ENCODE results near the gene NHS. TPM values are rescaled to one million over a fixed set of nuclear protein-coding genes. Genes with fewer than 3 reads are reported as not detected.

NHS gene
- polyA plus RNA-seq, 3 donors = 15.2 to 26.8 (median 25.4) TPM

DNA sequence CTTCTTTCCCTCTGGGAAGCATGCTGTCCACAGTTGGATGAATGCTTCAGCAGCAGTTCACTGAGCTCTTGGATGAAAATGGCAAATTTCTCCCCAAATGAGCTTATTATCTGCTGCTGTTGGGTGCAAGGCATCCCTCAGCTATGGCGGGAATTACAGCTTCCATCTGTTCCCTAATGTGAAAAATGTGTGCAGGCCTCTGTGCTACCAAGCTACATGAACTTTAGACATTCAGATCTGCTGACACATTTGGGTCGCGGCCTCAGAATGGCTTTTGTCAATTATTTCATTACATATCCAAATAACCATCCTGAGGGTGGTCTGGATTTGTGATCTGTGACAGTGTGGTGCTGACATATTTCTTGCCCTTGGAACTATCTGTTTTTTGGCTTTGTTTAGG is 242.8 kb downstream of the NHS start:
- DNase-seq = peak; percentile 33

DNA sequence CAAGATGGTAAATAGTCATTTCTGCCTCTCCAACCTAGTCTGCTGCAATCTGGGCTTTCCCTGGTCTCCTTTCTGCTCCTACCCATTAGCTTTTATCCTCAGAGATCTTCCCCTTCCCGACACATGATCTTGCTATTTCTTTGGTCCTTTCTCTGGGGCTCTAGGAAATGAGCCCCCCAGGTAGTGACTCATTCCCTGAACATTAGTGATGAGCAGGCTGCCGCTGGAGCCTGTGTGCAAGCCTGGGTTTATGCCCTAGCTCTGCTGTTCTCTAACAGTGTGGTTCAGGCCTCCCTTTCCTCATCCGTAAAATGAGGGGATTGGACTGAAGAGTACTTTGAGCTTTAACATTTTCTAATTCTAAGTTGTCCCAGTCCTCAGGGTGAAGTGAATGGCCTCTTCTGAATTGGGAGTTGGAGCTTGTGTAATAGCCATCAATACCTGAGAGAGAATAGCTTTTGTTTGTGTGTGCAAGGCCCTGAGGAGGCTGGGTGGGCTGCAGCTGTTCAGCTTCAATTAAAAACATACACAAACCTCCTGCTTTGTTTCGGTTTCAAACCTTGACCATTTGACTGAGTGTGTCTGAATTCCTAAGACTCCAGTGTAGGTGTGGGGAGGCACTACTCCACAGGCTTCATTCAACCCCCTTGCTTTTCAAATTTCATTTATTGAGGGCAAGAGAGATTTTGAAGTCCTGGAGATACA is 246.7 kb downstream of the NHS start:
- DNase-seq = no peak

DNA sequence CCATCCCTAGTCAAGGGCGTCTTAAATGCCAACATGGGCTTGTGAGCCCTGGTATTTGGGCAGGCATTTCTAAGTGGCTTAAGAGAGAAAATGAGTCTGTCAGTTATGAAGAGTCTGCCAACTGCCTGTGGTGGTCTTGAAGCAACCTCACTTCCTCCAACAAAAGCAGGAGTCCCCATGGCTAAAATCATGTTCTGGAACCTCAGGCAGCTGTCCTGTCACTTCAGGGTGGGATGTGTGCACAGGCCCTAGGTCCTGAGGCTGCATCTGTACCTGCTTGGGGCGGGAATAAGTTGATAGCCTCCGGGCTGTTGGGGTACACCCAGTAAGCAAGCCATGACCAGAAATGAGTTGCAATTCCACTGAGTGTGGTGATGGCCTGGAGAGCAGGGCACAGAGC is 247.3 kb downstream of the NHS start:
- no peak for DNase-seq

DNA sequence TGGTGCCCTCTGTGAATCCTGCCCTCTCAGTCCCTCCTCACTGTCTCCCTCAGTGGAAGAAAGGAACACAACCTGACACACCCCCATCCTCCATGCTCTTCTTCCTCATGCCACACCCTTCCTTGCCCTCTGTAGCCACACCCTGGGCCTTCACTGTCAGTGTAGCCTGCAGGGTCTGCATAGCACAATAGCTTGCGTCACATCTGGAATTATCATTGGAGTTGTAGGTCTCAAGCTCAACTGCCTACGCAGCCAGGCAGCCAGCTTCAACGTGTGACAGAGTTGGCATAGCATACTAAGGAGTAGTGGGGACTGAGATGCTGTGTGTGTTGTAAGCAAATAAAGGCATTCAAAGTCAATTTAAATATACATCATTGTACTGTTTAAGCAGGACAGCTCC is 248.8 kb downstream of the NHS start:
- no peak for DNase-seq

DNA sequence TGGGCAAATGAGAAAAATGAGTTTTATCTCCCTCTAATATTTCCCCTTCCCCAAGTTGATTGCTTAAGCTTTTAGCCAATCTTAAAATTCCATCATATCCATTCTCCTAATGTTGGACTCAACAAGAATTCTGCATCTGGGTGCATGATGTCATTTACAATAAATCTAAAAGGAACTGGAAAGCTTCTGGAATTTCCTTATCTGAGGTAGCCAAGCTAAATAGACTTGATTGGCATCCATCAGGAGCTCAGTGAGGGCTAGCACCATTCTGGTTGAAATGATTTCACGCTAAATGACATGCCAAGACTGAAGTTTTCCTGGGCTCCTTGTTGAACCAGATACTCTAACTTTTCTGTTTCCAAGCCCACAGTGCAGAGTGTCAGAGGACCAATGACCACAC is 252.0 kb downstream of the NHS start:
- no peak for DNase-seq

DNA sequence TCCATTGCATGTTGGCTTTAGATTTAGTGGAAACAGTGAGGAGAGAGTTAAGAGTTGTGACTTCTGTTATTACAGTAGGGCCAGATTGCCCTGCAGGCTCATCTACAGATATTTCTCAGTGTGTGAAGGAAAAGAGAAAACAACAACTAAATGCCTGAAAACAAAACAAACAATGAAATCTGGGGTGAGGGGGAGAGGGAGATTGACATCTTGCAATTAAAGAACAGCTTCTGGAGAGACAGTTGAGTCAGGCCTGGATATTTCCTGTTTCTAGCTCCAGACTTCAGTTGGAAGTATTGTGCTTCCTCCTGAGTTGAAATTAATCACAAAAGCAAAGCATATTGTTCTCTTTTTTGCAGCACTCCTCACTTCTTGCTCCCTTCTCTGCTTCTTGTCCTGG is 254.0 kb downstream of the NHS start:
- no peak for DNase-seq

DNA sequence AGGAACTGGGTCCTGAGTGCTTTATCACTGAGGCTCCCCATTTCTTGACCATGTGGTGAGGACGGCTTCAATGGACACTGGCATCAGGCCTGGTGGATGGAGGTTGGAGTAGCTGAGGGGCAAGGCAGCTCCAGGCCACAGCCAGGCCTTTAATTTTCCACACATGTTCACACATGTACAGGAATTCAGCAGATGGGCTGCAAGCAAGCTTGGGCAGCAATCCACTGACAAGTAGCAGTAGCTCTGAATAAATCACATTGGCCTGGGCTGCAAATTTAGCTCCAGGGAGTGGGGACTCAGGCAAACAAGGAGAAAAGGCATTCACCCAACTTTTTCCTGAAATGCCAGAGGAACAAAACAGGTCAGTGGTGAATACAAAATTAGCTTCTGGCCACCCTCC is 254.5 kb downstream of the NHS start:
- DNase-seq = no peak

DNA sequence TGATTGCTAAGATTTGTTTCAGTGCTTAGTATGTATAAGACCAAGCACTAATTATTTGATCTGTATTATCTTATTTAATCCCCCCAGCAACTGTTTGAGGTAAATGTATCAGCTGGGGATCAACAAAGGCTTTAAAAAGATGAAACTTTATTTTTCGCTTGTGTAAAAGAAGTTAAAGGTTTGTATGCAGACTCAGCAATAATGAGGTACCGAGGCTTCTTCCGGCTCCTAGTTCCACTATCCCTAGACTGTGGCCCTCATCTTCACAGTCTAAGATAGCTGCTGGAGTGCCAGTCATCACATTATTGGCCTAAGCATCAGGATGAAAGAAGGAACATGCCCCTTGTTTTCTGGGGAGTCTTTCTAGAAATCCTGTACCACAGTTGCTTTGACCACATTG is 256.6 kb downstream of the NHS start:
- no peak for DNase-seq

DNA sequence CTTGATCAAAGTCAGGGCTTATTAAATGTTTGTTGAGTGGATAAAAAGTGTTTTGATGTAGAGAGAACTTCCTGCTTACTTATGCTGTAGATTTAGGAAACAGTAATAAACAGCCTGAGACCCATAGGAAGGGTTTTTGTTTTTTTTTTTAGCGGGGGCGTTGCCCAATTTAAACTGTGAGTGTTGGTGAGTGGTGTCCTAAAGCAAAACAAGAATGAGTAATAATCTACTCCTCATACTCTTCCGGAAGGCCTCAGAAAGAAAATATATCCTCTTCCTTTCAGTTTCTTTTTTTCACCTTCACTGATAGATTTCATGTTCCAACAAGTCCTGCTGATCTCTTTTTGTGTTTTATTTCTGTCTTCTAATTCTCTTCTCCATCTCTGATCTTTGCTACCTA is 257.9 kb downstream of the NHS start:
- no peak for DNase-seq

DNA sequence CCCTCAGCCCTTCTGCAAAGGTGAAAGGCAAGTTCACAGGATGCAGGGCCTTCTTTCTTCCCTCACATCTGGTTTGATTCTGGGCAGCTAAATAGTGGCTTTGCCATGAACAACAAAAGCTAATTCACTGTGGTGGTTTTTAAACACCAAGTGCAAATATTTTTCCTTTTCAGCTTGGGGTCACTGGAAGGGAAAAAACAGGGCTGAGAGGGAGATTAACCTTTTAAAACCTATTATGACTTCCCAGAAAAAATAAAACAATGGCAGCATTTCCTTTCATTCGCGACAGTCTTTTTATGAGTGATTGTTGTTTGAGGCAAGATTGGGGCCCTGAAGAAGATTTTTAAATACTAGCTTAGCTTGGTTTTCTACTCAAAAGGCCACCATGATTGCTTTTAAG is 258.5 kb downstream of the NHS start:
- no peak for DNase-seq

DNA sequence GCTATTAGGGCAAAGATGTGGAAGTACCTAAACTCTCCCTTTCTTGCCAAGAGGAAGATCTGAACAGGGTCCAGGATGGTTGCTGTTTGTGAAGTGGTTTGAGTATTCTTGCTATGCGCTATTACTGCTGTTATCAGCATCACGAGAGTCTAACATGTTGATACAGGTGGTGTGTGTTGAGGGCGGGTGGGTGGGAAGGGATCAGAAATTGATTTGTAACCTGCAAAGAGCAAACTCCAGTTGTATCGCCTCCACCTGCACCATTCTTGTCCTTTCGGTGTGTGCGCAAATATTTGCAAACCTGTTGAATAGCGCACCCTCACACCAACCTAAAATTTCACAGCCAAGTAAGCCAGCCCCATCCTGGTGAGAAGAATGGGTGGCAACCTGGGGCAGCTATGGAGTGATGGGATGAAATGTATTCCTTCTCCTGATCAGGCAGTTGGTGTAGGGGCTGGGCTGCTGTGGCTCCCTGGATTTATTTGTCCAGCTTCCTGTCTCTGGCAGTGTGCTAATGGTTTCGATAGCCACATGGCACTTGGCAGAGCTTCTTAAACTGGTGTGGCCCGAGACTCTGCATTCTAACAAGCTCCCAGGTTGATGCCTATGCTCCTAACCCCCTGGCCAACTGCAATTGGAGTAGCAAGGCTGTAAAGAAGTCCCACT is 259.7 kb downstream of the NHS start:
- DNase-seq = no peak

DNA sequence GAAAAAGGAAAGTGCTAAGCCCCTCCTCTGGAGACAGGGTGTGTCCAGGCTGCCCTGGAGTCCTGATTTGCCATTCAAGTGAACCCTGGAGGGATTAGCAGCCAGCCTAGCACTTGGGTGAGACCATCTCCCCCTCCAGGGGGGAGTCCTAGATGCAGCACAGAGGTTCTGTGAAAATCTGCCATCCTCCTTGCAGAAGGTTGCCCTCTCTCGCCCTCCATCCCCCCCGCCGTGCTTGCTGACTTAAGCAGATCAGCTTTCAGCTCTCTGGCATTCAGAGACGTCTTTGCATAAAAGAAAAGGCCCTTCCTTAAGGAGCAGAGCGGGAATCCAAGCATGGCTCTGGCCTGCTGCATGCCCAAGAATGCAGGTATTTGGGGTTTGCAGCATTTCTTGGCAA is 260.2 kb downstream of the NHS start:
- peak; percentile 67 for DNase-seq

DNA sequence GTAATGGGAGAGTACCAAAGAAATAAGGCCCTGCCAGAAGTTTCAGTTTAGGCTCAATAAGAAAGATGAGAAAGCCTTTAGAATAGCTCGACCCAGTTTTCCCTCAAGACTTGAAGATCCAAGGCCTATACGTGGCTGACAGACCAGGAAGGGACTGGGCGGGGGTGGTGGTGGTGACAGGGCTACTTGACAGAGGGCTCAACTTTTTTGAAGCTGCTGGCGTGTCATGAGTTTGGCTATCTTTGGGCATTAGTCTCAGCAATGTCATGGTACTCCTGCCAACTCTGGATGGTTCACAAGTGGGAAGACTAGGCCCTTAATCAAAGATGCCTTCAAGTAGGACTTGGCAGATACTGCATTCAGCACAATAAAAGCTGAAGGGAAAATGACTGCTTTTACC is 262.2 kb downstream of the NHS start:
- no peak for DNase-seq

DNA sequence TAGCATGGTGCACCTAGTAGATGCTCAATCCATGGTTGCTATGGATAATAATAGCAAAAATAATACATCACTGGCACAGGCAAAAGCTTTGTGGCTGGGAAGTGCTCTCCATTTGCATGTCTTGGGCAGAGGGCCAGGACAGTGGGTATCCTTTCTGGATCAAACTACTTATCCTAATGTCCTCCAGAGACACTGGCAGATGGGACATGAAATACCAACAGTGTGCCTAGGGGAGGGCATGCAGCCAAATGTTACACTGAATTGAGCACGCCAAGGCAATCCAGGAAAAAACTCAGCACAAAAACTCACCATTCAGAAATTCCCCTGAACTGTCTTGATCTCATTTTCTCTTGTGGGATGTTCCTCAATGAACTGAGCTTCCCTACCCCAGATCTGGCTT is 263.7 kb downstream of the NHS start:
- no peak for DNase-seq

DNA sequence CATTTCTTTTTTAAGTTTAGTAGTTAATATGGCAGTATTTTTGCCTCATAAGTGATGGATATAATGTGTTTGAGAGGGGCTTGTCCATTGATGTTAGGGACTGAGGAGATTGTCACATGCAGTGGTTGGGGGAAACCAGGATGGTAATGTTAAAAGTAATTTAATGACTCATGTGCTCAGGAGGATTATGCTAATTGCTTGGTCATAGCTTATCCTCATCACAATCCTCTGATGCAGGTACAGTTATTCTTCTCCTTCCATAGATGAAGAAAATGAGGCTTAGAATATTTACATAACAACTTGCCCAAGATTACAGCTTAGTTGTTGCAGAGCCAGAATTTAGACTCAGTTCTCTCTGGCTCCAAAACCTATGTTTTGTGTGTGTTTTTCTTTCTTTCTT is 267.9 kb downstream of the NHS start:
- no peak for DNase-seq

DNA sequence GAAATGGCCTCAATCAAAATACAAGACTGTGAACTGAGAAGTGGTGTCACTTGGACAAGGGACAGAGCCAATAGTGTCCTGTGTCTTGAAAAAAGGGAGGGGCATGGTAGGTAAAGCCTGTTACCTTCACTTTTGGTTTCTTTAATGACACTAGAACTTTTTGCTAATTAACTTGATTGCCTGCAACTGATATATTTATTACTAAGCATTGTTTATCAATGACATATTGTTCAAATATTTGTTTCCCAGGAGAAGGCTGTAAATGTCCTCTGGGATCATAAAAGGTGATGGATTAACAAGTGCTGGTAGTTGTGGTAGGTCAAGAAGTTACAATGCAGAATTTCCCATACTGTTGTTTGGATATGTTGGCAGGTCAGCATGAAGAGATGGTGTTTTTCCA is 268.5 kb downstream of the NHS start:
- no peak for DNase-seq

DNA sequence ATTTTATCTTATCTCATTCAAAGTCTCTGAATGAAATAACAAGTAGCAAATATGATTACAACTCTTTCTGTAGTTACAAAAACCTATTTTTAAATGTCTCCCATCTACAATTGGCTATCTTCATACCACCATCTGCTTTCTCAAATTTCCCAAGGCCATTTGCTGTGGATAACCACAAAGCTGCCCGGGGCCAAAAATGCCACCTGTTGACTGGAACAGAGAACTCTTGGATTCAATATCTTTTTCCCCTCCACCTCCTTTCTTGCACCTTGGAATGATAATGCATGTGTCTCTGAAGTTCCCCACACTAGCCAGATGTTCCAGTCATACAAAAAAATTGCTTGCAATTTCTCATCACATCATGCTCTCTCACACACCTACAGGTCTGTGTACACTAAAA is 269.0 kb downstream of the NHS start:
- no peak for DNase-seq

DNA sequence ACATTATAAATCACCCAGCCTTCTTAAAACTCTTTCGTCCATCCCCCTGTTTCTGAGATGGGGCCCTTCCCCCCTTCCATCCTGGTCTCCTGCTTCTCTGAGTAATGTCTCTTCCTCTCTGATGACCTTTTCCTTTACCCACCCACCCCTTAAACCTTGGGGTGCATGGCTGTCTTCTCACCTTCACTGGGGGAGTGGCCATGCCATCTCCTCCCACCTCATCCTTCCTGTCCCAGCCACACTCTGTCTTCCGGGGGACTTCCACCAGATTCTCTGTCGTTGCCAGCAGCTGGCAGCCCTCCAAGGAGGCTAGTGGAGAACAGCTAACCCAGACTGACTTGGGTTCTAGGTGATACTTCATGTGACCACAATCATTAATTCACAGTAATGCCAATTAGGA is 279.1 kb downstream of the NHS start:
- DNase-seq = no peak

DNA sequence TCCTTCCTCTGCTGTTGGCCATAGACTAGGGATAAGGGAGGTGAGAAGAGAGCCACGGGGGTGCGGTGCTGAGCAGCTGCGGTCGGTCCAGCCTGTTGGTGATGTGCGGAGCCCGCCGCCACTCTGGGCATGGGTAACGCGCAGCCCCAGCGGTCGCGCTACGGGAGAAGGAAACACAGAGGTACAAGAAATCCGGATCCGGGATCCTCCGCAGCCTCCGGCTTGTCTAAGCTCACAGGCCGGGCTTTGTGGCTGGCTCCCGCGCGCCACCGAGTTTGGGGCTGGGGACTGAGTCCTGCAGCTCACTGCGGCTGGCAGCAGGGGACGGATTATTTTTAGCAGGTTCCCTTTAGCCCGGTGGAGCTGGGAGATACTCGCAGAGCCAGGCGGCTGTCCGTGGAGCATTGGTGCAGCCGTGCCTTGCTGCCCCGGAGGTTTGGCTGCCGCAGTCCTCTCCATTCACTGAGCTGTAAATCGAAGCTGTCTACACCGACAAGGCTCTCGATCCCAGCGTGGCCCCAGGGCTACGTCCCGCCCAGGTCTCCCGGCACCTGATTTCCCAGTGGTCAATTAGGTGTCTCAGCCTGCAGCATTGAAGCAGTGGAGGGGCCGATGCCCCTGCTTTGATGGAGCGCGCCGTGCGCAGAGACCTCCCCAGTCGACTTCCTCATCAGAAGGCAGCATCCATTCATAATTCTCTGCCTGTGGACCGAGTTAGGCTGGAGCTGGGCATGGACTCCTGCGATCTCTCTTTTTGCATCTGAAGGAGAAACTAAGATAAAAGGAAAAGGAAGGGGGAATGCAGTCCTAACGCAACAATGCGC is 280.4 kb downstream of the NHS start:
- no peak for DNase-seq

DNA sequence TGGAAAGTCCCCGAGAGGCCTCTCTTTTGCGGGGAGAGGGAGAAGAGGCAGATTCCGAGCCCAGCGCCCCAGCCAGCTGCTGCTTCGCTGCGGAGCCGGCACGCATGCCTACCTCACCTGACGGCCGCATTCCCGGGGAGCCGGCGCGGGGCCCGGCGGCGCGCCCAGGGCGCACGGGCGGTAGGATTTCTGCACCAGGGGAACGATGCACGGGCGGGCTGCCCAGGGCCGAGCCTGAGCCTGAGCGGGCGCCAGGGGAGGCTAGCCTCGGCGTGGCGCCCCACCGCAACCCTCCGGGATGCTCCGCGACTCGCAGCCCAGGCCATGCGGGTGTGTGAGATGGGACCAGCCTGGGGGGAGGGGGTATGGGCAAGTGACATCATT is 281.0 kb downstream of the NHS start:
- no peak for DNase-seq

DNA sequence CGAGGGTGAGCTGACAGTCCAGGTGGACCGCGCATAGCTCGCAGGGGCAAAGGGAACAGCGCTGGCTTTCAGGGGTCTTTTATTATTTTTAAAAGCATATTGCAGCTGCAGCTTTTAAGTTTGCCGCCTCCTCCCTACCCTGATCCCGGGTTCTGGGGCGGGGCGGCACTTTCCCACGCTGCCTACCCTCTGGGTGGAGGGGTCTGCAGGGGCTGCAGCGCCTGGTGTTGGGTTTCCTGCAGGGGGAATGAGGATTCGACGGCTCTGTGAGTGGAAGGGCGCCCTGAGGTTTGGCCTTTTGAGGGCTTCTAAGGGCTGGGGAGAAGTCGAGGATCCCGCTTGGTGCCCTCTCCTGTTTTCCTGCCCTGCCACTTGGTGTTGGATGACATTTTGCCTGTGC is 281.6 kb downstream of the NHS start:
- DNase-seq = no peak

DNA sequence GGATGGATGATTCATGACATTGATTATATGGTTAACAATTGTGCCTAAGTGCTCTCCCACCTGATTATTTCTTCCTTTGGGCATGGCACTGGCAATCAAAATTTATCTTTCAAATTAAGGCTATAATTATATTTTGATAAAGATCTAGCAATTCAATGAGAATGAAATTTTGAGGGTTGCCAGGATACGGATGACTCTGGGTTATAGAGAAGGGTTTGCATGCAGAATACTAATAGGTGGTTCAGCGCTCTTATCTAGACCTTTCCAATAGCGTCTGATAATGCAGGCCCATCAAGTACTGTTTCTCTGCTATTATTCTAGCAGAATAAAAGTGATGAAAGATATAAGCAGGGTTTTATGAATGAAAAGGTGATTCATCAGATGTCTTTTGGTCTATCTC is 287.4 kb downstream of the NHS start:
- no peak for DNase-seq

DNA sequence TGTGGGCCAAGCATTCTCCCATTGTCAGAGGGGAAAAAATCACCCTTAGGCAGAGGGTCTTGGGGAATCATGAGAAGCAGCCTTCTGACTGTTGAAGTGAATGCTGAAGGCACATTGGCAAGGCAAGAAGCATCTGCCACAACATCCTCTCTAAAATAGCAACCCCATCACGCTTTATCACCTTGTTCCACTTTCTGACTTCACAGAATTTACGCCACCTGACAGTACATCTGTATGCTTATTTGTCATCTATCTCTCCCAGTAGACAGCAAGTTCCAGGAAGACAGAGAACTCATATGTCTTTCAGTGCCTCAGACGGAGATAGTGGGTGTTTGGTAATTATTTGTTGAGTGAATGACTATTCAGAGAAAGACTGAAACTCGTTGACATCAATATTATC is 293.9 kb downstream of the NHS start:
- no peak for DNase-seq

Measured in renal pelvis (tissue), 4 donors.